Activated CD8-positive, alpha-beta memory T cell treated with anti-CD3 and anti-CD28 coated beads for 36 hours (primary cell): ENCODE measurements around the gene CEBPG. TPM values are rescaled to one million over a fixed set of nuclear protein-coding genes. Genes with fewer than 3 reads are reported as not detected.

Experiments used
- CTCF ChIA-PET: fragments of 350-600 bp; sonication (Branson Sonifier 250); formaldehyde crosslinking; loops from one replicate; lab custom pipeline; 2021; ENCODE audit warnings: antibody characterized with exemption; lab: Charles Lee
- POLR2A ChIA-PET: fragments of 350-600 bp; sonication (Branson Sonifier 250); formaldehyde crosslinking; loops from one replicate; lab custom pipeline; 2021; ENCODE audit warnings: antibody characterized with exemption; lab: Charles Lee
- total RNA-seq, 2 experiments: library from RNA; stranded (reverse); gene quantifications; one replicate each; pipeline ENCODE4 v1.2.3, GENCODE V29; 2021

The CEBPG gene
- total RNA-seq, 2 experiments from 2014 or later: 28.4 to 28.6 TPM

- POLR2A ChIA-PET: no interaction called here
- CTCF ChIA-PET: no interaction called here
Observed at GRCh38 chr19:33390908-33391630, 17.6 kb downstream of the CEBPG start.

GRCh38 chr19:33391631-33392249 is 18.2 kb downstream of the CEBPG start:
- CTCF ChIA-PET: no interaction called here

GRCh38 chr19:33392341-33393285 is 19.1 kb downstream of the CEBPG start:
- POLR2A ChIA-PET: no interaction called here
- CTCF ChIA-PET: no interaction called here

More at GRCh38 chr19:33391631-33392249, 18.2 kb downstream of the CEBPG start:
- POLR2A ChIA-PET: no interaction called here

- POLR2A ChIA-PET: no interaction called here
- CTCF ChIA-PET: no interaction called here
Observed at GRCh38 chr19:33393286-33394005, 19.9 kb downstream of the CEBPG start.

- CTCF ChIA-PET: no interaction called here
- POLR2A ChIA-PET: no interaction called here
Observed at GRCh38 chr19:33394006-33394722, 20.7 kb downstream of the CEBPG start.

GRCh38 chr19:33394723-33395560 is 21.4 kb downstream of the CEBPG start:
- ChIA-PET CTCF (no interaction called here), POLR2A (no interaction called here)

GRCh38 chr19:33395561-33396550 is 22.3 kb downstream of the CEBPG start:
- ChIA-PET POLR2A (no interaction called here), CTCF (no interaction called here)

- POLR2A ChIA-PET: no interaction called here
Observed at GRCh38 chr19:33396701-33397535, 23.4 kb downstream of the CEBPG start.

GRCh38 chr19:33397536-33398360 is 24.2 kb downstream of the CEBPG start:
- ChIA-PET POLR2A (no interaction called here), CTCF (no interaction called here)

More at GRCh38 chr19:33396701-33397535, 23.4 kb downstream of the CEBPG start:
- CTCF ChIA-PET: no interaction called here

- POLR2A ChIA-PET: interaction anchor here (1.1 kb wide), 1 partner anchor 25 kb away, joined by 3 read pairs; the partner anchor contains the start of gene CEBPG
- CTCF ChIA-PET: no interaction called here
Observed at GRCh38 chr19:33398361-33399060, 25.0 kb downstream of the CEBPG start.

- ChIA-PET CTCF (interaction anchor here (1.4 kb wide), 1 partner anchor 17 kb away, joined by 3 read pairs; no protein-coding TSS in a partner anchor), POLR2A (interaction anchor here (1.1 kb wide), 1 partner anchor 26 kb away, joined by 3 read pairs; the partner anchor contains the start of gene CEBPG)
Observed at GRCh38 chr19:33399081-33399744, 25.7 kb downstream of the CEBPG start.

GRCh38 chr19:33399745-33400681 is 26.5 kb downstream of the CEBPG start:
- ChIA-PET POLR2A (no interaction called here), CTCF (interaction anchor here (1.4 kb wide), 1 partner anchor 16 kb away, joined by 3 read pairs; no protein-coding TSS in a partner anchor)
